GM19099 (cell line): ENCODE measurements around the gene HNF4A.

Experiments used
- POLR2A ChIP-seq: IDR thresholded peaks from 3 replicates; pipeline ENCODE4 v1.6.1; 2011; ENCODE audit warnings: low read depth; ENCODE audit not compliant: insufficient read length; ENCODE audit errors: extremely low read depth

HNF4A gene

DNA sequence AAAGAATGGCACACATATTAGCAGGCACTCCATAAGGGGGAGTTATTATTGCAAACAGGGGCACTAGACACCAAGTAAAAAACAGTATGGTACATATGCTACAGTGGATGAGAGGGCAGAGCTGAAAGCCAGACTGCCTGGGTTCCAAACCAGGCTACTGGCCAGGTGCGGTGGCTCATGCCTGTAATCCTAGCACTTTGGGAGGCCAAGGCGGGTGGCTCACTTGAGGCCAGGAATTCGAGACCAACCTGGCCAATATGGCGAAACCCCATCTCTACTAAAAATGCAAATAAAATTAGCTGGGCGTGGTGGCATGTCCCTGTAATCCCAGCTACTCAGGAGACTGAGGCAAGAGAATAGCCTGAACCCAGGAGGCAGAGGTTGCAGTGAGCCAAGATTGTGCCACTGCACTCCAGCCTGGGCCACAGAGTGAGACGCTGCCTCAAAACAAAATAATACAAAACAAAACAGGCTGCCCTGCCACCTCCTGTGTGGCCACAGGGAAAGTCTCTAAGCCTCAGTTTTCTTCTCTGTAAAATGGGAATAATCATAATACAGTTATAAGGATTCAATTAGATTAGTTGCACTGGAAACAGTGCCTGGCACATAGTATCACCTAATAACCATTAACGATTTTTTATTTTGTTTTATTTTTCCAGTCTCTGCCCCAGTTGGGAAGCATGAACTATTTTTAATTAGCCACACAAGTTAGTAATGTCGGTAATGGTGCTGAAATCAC is 112.7 kb downstream of the HNF4A start:
- TF ChIP-seq POLR2A: no peak

DNA sequence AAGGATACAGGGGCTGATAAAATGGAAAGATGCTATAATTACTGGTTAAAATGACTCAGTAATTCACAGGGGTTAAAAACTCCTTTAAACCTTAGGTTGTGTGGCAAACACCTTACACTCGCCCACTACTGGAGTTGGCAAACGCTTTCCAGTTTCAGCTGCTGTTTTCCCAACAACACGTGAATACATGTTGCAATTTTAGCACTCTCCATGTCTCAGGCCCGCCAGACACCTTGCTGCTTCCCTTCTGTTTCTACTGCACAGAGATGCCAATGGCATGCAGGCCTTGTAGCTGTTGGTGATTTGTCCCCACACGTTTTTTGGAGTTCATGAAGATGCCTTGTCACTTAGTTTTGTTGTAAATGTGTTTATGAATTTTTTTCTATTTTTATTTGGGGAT is 114.8 kb downstream of the HNF4A start:
- TF ChIP-seq POLR2A: no peak

DNA sequence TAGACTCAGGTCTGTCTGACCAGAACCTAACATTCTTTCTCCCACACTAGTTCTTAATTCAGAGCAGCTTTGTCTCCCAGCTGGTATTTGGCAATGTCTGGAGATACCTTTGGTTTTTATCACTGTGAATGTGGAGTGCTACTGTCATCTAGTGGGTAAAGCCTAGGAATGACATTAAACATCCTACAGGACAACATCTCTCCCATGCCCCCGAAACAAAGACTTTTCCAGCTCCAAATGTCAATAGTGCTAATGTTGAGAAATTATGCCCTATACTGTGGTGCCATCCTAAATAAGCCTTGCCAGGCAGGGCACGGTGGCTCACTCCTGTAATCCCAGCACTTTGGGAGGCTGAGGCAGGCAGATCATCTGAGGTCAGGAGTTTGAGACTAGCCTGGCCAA is 116.0 kb downstream of the HNF4A start:
- TF ChIP-seq POLR2A: no peak

DNA sequence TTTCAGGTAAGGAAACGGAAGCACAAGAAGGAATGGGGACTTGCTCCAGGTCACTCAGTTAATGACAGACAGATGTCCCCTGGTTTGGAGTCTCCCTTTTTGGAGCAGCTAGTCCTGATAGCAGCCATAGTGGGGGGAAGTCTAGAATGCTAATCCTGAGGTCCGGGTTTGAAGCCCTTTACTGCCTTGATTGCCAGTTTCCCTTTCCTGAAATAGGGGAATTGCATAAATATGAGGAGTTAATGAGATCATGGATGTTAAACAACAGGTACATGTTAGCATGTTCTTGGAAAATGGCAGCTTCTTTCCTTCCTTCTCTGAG is 119.8 kb downstream of the HNF4A start:
- no peak for TF ChIP-seq POLR2A

DNA sequence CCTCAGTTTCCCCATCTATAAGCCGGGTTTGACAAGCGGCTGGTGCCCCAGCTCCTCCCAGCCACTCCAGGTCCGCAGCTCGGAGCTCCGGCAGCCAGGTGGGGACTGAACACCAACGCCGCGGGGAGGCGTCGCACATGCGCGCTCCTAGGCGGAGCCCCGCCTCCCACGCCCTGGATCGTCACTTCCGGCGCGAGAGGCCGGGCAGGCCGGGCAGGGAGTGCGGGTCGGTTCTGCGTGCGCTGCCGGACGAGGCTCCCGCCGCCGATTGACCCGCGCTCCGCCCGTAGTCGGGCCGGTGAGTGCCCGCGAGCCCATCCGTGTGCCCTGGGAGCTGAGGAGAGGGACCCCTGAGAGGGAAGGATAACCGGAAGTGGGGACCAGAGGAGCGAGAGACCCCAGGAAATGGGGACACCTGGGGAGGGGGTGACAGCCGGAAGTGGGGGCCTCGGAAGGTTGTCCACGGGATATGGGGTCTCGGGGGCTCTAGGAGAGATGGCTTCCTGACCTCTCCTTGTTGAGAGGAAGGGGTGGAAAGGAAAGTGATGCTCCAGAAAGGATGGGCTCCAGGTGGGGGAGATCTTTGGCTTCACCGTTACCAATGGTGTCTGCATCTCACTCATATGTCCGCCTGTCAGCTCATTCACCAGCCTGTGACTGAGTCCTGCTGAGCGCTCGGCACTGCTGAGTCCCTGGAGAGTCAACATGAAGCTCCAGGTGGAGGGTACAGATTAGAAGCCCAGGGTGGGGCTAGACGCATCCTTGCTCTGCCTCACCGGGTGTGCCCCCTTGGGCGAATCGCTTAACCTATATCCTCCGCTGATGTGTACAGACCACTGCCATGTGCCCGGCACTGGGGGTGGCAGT is 120.4 kb downstream of the HNF4A start, which contains the start of gene TTPAL:
Gene TTPAL (plus strand): TSS at position 181 of the 867 bp plus-strand sequence. CDS start 4,126 bp downstream, outside the sequence.
- peak; percentile 98 for TF ChIP-seq POLR2A

DNA sequence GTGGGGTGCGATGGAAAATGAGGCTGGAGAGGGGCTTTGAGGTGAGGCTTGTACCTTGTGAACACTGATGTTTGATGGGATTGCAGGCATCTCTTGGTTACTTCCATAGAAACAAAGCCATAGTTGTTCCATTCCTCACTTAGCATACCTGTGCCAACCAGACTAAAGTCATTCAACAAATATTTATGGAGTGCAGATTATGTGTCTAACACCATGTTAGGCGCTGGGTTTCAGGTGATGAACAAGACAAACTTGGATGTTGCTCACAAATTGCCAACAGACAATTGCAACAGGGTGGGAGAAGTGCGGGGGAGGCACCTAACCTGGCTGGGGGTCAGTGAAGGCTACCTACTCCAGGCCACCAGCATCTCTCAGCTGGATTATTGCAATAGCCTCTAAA is 121.7 kb downstream of the HNF4A start:
- TF ChIP-seq POLR2A: no peak

DNA sequence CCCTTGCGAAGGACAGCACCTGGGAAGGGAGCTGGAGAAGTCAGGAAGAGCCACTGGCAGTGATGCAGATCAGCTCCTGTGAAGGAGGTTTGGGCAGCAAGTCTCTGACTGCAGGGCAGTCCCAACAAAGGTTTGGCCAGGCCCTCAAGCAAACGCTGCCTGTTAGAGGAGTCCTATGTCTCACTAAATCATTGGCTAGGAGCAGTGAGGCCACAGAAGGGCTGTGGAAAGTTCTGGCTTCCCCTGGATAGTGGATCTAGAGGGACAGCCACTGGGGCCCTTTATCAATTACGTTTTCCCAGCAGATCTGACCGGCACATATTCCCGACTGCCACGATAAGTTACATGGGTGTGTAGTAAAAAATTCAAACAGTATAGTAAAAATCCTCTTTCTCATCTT is 122.7 kb downstream of the HNF4A start:
- TF ChIP-seq POLR2A: no peak

DNA sequence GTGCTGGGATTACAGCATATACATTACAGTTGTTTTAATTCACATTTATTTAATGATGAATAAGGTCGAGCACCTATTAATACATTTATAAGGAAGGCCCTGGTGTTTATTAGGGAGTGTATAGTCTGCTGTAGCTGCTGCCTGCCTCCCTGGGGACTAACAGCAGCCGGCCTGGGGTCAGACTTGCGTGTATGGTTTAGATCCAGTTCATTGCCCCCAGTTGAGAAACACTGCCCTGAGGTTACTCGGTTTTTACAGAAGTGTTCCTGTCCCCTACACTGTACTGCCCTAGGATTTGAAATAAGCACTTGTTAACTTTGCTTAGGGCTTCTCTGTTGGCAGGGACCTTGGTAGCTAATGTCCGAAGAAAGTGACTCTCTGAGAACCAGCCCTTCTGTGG is 124.1 kb downstream of the HNF4A start:
- TF ChIP-seq POLR2A: no peak

DNA sequence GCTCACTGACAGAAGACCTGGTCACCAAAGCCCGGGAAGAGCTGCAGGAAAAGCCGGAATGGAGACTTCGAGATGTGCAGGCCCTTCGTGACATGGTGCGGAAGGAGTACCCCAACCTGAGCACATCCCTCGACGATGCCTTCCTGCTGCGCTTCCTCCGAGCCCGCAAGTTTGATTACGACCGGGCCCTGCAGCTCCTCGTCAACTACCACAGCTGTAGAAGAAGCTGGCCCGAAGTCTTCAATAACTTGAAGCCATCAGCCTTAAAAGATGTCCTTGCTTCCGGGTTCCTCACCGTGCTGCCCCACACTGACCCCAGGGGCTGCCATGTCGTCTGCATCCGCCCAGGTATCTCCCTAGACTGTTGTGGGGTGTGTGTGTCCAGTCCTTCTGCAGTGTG is 124.6 kb downstream of the HNF4A start:
- no peak for TF ChIP-seq POLR2A

DNA sequence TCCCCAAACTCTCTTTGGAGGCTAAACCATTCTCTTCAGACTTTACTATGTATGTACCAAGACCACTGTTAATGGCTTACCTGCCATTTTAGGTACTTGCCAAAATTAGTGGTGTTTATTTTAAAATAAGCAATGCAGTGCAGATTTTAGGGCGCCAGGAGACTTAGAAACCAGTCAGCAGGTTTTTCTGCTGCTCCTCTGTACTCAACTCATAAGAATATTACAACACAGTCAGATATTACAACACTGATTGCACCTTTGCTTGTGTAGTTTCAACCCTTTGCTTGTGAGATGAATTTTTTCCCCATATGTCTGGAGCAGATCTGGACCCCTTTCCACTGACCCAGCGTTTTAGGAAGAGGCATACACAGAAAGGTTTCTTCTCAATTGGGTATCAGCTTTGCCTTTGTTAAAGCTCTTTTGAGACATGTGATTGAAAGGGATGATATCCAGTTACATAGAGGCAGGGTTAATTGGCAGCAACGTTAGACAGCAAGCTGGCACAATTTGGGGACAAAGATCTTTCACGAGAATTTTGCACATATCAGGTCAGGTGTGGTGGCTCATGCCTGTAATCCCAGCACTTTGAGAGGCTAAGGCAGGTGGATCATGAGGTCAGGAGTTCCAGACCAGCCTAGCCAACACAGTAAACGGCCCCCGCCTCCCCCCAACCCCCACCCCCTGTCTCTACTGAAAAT is 126.4 kb downstream of the HNF4A start:
- TF ChIP-seq POLR2A: no peak

DNA sequence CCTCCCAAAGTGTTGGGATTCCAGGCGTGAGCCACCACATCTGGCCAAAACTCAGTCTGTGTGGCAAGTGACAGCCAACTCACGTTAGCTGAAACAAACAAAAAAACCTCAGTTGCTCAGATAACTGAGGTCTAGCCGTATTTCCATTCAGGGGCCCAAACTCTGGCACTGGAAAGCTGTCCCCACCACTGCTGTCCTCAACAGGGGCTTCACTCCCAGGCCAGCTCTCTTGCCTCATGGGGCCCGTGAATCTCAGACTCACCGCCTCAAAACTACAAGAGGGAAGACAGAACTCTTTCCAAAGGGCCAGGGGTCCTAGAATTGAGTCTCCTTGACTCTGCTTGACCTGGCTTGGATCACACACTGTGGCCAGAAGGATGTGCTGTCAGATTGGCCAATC is 127.6 kb downstream of the HNF4A start:
- no peak for TF ChIP-seq POLR2A
